Astrocyte of the cerebellum (primary cell): ENCODE measurements around the gene OR2L13.

Experiments used
- DNase-seq: peaks from one replicate; pipeline ENCODE4 v3.0.0-alpha.2; 2011; ENCODE audit warnings: low read depth
- H3K4me3 ChIP-seq: 2 replicates; pipeline ENCODE4 v1.5.1; 2011; ENCODE audit warnings: mild to moderate bottlenecking, low read depth, low read length, moderate library complexity
- CTCF ChIP-seq: IDR thresholded peaks from 2 replicates; pipeline ENCODE4 v1.5.1; 2012; ENCODE audit warnings: low read length, low read depth, moderate library complexity, mild to moderate bottlenecking; ENCODE audit errors: missing control alignments
- in situ Hi-C: cut with HindIII; loops from 2 replicates; pipeline ENCODE4 v1.10.0; 2017; ENCODE audit warnings: low sequenced_read_pairs

OR2L13 gene

GRCh38 chr1:248127653-248128052 is 32.7 kb downstream of the OR2L13 start:
- no peak for DNase-seq
- in situ Hi-C loops, result no loop called here
- no peak for TF ChIP-seq CTCF
- no peak overlapping the region for H3K4me3 ChIP-seq

GRCh38 chr1:248136811-248137210 is 41.8 kb downstream of the OR2L13 start:
- H3K4me3 ChIP-seq, result no peak overlapping the region
- no peak for TF ChIP-seq CTCF
- in situ Hi-C loops, result no loop called here
- no peak for DNase-seq

GRCh38 chr1:248140846-248141245 is 45.9 kb downstream of the OR2L13 start:
- DNase-seq, result no peak
- in situ Hi-C loops, result no loop called here
- TF ChIP-seq CTCF, result no peak
- H3K4me3 ChIP-seq, result no peak overlapping the region

GRCh38 chr1:248143311-248143710 is 48.3 kb downstream of the OR2L13 start:
- no peak for DNase-seq
- in situ Hi-C loops, result no loop called here
- H3K4me3 ChIP-seq, result no peak overlapping the region
- TF ChIP-seq CTCF, result no peak

- TF ChIP-seq CTCF, result no peak
- no peak within 1 kb of the TSS for H3K4me3 ChIP-seq
- in situ Hi-C loops, result no loop called here
- DNase-seq, result no peak
These were observed 49.7 kb downstream of the OR2L13 start, which contains the start of gene OR2M5 for GRCh38 chr1:248144513-248145198. Gene OR2M5 (plus strand): TSS chr1:248145148. CDS start chr1:248145148, 0 bp downstream.
